A549 (cell line): Measurements from ENCODE around the gene FAM32A.

Experiments used
- BHLHE40 ChIP-seq: IDR thresholded peaks from 2 replicates; pipeline ENCODE4 v1.6.1; 2012; ENCODE audit warnings: low read depth, low read length, inconsistent platforms
- CHD4 ChIP-seq: fragments of 200-600 bp; sonication (generic); IDR thresholded peaks from 2 replicates; pipeline ENCODE4 v1.6.1; 2016; ENCODE audit warnings: antibody characterized with exemption, mild to moderate bottlenecking, borderline replicate concordance
- EP300 ChIP-seq, 2 experiments: fragments of >200 bp; sonication (Bioruptor Twin); formaldehyde crosslinking; IDR thresholded peaks; 2 replicates in 1 of 2; 3 replicates in 1 of 2; pipeline ENCODE4 v1.6.1; 2016 to 2017
- MYC ChIP-seq: IDR thresholded peaks from 2 replicates; pipeline ENCODE4 v1.6.1; 2012; ENCODE audit warnings: mild to moderate bottlenecking, inconsistent platforms, low read length, improper control_type of control experiment, borderline replicate concordance
- RFX5 ChIP-seq: fragments of 450-650 bp; IDR thresholded peaks from 2 replicates; pipeline ENCODE4 v1.7.1; 2014; ENCODE audit warnings: antibody characterized with exemption, mild to moderate bottlenecking, moderate library complexity
- TF ChIP-seq, protein P1 (sequence below): fragments of >200 bp; sonication (Bioruptor Twin); formaldehyde crosslinking; IDR thresholded peaks from 3 replicates; pipeline ENCODE4 v1.5.1; 2016

DNA sequence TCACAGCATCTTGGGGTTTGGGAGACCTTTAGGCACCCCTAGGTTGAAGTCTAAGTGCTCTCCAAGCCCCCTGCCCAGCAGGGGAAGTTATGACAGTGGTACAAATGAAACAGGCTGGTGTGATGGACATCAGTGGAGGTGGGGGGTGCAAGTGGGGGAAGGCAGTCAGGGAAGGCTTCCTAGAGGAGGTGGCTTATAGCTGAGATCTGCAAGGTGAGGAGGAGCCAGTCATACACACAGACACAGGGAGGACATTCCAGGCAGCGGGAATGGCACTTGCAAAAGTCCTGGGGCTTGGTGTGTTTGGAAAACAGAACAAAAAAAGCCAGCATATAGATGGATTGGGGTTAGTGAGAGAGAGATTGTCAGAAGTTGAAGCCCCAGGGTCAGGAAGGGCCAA is 30.1 kb upstream of the FAM32A start:
- no peak for TF ChIP-seq EP300 (IDR thresholded peaks at IDR 0.05)
- TF ChIP-seq, protein P1, sequence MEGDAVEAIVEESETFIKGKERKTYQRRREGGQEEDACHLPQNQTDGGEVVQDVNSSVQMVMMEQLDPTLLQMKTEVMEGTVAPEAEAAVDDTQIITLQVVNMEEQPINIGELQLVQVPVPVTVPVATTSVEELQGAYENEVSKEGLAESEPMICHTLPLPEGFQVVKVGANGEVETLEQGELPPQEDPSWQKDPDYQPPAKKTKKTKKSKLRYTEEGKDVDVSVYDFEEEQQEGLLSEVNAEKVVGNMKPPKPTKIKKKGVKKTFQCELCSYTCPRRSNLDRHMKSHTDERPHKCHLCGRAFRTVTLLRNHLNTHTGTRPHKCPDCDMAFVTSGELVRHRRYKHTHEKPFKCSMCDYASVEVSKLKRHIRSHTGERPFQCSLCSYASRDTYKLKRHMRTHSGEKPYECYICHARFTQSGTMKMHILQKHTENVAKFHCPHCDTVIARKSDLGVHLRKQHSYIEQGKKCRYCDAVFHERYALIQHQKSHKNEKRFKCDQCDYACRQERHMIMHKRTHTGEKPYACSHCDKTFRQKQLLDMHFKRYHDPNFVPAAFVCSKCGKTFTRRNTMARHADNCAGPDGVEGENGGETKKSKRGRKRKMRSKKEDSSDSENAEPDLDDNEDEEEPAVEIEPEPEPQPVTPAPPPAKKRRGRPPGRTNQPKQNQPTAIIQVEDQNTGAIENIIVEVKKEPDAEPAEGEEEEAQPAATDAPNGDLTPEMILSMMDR, result no peak
- TF ChIP-seq MYC, result no peak
- TF ChIP-seq BHLHE40, result no peak
- no peak for TF ChIP-seq RFX5
- no peak for TF ChIP-seq CHD4
